C4-2B (cell line): Measurements from ENCODE around the gene ZP3.
"Not testable (repeated sequence)": the region's sequence is repeated elsewhere in the genome, so short reads cannot be mapped to it uniquely, and the experiment has no call there.

Experiments
- ZFX ChIP-seq: fragments of 450-650 bp; IDR thresholded peaks from 2 replicates; pipeline ENCODE4 v1.6.1; 2017
- TF ChIP-seq, protein P1 (sequence below): fragments of 450-650 bp; conservative IDR thresholded peaks from 2 replicates; pipeline ENCODE4 v1.5.1; 2017; ENCODE audit warnings: mild to moderate bottlenecking

DNA sequence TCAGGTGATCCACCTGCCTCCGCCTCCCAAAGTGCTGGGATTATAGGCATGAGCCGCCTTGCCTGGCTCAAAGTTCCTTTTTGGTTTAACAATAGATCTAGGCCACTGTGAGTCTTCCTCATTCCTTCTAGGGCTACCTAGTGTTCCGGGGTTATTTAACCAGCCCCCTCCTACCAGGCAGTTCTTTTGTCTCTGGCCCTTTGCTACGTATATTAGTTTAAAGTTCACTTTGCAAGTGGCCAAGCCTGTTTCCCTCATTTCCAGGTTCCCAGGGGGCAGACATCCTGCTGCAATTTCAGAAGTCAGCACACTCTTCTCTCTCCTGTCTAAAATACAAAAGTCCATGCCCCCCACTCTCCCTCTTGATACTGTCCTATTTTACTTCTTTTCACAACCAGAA lies 33.8 kb downstream of the ZP3 start:
- TF ChIP-seq, protein P1, sequence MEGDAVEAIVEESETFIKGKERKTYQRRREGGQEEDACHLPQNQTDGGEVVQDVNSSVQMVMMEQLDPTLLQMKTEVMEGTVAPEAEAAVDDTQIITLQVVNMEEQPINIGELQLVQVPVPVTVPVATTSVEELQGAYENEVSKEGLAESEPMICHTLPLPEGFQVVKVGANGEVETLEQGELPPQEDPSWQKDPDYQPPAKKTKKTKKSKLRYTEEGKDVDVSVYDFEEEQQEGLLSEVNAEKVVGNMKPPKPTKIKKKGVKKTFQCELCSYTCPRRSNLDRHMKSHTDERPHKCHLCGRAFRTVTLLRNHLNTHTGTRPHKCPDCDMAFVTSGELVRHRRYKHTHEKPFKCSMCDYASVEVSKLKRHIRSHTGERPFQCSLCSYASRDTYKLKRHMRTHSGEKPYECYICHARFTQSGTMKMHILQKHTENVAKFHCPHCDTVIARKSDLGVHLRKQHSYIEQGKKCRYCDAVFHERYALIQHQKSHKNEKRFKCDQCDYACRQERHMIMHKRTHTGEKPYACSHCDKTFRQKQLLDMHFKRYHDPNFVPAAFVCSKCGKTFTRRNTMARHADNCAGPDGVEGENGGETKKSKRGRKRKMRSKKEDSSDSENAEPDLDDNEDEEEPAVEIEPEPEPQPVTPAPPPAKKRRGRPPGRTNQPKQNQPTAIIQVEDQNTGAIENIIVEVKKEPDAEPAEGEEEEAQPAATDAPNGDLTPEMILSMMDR, result not testable (repeated sequence)
- TF ChIP-seq ZFX, result not testable (repeated sequence)
